ENCODE data around the gene LSM12.
"Not testable (repeated sequence)": the region's sequence is repeated elsewhere in the genome, so short reads cannot be mapped to it uniquely, and the experiment has no call there.

The LSM12 gene

GRCh38 chr17:44074911-44075285, 8.4 kb upstream of the LSM12 start:
- no peak for DNase-seq

- DNase-seq, result no peak
Observed at GRCh38 chr17:44074231-44074910, 7.9 kb upstream of the LSM12 start.

- no peak for DNase-seq
Observed at GRCh38 chr17:44071772-44072171, 5.3 kb upstream of the LSM12 start.

DNA sequence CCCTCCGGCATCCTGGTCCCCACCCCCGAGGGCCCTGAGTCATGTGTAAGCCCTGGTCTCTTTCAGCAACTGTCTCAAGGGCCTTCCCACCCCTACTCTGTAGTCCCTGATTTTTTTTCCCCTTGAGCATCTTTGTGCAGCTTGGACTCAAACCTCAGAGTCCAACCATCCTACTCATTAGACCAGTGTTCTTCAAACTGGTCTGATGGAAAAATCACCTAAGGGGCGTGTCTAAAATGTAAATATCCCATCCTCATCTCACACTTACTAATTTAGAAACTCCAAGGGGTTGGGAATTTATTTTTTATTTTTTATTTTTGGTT, 4.7 kb upstream of the LSM12 start:
- no peak for DNase-seq

DNA sequence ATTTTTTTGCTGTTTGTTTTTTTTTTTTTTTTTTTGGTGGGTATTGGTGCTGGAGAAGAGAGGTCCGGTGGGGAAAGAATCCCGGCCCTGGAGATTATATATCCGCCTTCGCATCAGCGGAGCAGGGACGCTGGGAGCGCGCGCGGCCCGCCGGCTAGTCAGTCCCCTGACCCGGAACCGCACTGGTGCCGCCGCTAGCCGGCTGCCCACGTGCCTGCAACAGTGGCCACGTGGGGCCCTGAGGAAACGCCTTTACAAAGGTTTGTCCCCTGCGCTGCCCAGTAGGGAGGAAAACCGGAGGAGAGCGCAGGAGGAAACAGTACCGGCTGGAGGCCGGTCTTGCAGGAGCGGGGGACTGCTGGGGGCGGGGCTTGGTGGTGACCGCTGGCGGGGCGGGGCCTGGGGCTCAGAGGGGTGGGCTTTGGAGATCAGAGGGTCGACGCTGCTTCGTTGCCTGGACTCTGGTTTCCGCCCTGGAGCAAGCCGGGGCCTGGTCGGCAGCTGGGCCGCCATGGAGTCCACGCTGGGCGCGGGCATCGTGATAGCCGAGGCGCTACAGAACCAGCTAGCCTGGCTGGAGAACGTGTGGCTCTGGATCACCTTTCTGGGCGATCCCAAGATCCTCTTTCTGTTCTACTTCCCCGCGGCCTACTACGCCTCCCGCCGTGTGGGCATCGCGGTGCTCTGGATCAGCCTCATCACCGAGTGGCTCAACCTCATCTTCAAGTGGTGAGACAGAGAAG, 4.2 kb upstream of the LSM12 start, which contains the start of gene G6PC3:
TSS of gene G6PC3 (plus strand) at position 281 of the 743 bp plus-strand sequence. CDS start at position 512, 231 bp downstream.
- DNase-seq, result peak; percentile 100

DNA sequence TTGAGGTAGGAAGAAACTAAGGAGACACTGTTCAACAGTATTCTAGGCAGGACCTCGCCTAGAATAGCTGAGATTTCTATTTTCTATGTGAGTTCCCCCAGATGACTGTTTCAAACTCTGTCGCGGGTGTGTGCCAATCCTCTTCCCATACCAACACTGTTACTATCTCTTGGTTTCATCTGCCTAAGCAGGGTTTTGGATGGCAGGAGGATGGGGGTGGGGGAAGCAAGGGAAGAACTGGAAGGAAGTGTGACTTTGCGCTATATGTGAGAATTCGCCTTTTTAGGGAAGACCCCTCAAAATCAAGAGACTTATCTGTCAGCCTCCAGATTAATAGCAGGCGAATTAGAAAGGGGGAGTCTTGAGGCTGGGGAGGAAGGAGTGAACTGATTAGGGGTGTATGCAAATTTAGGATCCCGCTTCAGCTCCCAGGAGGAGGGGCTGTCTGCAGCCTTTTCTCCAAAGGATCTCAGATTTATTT, 3.5 kb upstream of the LSM12 start:
- peak; percentile 78 for DNase-seq

GRCh38 chr17:44067545-44067940, 1.1 kb upstream of the LSM12 start:
- no peak for DNase-seq

- no peak for DNase-seq
Observed at GRCh38 chr17:44065668-44066203, 735 bp downstream of the LSM12 start.

- no peak for DNase-seq
Observed at GRCh38 chr17:44063704-44064639, 2.5 kb downstream of the LSM12 start.

GRCh38 chr17:44062871-44063270, 3.6 kb downstream of the LSM12 start:
- DNase-seq, result no peak

GRCh38 chr17:44061446-44061845, 5.0 kb downstream of the LSM12 start:
- no peak for DNase-seq

GRCh38 chr17:44059101-44059892, 7.2 kb downstream of the LSM12 start:
- DNase-seq, result no peak

DNA sequence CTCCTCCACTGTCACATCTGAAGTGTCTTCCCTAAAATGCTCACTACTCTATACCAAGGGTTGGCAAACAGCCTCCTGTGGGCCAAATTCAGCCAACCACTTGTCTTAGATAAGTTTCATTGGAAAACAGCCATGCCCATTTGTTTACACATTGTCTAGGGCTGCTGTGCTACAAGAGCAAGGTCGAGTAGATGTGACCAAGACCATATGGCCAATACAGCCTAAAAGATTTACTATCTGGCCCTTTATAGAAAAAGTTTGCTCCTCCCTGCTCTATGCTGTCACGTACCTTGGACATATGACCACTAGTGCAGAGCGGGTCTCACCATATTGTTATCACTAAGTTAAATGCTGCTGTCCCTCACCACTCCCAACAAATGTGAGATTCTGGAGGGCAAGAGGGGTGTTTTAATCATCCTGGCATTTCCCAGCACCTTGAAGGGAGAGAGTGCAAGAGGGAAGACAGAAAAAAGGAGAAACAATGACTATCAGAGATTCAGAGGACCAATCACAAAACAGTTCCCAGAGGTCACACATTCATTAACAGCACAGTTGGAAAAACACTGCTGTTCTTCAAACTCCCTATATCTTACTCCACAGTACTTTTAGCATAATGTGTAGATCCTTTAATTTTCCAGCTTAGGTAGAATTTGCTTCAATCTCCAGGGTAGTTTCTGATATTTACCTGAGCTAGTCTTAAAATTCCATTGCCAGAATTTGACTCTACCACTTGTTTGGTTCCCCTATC, 13.2 kb downstream of the LSM12 start:
- no peak for DNase-seq

DNA sequence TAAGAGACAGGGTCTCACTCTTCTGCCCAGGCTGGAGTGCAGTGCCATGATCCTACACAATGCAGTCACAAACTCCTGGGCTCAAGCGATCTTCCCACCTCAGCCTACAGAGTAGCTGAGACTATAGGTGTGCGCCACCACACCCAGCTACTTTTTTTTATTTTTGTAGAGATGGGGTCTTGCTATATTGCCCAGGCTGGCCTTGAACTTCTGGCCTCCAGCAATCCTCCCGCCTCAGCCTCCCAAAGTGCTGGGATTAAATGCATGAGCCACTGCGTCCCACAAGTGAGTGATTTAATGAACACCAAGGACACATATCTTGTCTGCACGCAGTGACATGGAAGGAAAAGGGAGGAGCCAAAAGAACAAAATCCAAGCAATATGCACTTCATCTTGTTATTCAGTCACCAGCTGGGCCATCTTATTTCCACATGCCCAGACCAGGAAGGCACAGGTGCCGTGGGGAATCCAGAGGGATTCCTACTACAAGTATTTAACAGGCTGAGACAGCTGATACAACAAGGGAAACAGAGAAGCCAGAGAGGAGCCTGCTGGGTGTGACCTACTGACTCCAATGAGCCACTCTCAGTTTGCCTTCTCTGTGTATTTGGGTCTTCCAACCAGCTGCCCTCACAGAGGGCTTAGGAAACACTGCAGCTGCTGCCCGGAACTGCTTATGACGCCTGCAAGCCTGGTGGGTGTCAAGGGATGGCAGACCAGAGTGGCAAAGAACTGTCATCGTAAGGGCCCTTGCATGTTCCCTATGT, 17.0 kb downstream of the LSM12 start:
- peak; percentile 25 for DNase-seq

- DNase-seq, result not testable (repeated sequence)
Observed at GRCh38 chr17:44046893-44047292, 19.6 kb downstream of the LSM12 start.

- no peak for DNase-seq
Observed at GRCh38 chr17:44045486-44045885, 21.0 kb downstream of the LSM12 start.

DNA sequence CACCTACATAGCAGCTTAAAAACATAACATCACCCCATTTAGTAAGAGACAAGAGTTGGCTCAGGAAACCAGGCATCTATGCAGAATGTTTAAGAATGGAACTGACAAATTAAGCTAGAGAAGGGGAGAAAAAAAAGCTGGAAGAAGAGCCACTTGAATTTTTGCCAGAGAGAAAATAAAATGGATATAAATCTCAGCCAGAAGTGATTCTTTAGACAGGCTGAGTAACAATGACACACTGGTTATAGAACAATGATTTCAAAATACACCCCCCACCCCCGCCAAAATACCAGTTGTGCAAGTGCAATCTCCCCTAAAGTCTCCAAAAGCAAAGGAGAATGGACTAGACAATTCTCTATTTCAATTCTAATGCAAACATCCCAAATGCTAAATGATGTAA, 22.4 kb downstream of the LSM12 start:
- no peak for DNase-seq

GRCh38 chr17:44043272-44043696, 23.2 kb downstream of the LSM12 start:
- DNase-seq, result no peak

- DNase-seq, result no peak
Observed at GRCh38 chr17:44039829-44040635, 26.4 kb downstream of the LSM12 start.

GRCh38 chr17:44038604-44039011, 27.9 kb downstream of the LSM12 start:
- peak; percentile 78 for DNase-seq

Measured in NCI-H82 (cell line).